Measurements from ENCODE around the gene STKLD1.

STKLD1 gene

GRCh38 chr9:133345596-133345995 lies 30.6 kb upstream of the STKLD1 start:
- no peak for DNase-seq (ENCODE audit: low read depth)

DNA sequence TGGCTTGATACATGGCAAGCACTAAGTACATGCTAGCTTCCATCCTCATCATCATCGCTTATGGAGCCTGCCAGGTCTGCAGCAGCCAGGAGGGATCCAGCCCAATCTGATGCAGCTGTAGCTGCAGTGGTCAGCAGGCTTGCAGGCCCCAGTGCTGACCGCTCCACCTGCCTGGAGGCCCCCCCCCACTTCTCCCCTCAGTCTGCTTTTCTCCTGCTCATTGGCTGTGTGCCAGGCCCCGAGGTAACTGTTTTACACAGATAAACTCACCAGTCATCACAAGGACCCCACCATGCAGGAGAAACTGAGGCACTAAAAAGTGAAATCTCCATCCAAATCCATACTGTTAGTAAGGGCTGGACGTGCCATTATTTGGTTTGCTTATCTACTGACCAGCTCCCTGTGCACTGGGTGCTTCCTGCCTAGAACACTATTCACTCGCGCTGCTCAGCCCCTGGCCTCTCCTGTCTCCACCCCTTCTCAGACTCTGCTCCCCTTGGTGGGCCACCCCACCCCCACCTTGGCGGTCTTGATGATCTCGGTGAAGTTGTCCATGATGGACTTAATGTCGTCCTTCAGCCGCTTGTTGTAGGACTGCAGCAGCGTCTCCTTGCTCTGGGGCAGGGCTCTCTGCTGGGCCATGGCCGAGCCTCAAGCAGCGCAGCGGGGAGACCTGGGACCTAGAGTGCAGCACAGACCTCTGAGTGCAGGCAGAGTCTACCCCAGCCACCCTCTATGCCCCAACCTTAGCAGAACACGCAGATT lies 30.0 kb upstream of the STKLD1 start:
- no peak for DNase-seq (ENCODE audit: low read depth)

GRCh38 chr9:133347515-133347984 lies 28.6 kb upstream of the STKLD1 start:
- DNase-seq (ENCODE audit: low read depth) = no peak

- peak; percentile 78 for DNase-seq (ENCODE audit: low read depth)
Observed at GRCh38 chr9:133347985-133348717, 28.0 kb upstream of the STKLD1 start, which contains the start of the genes MED22 and RPL7A. MED22 (minus strand) TSS chr9:133348131; CDS start chr9:133346662, 1,469 bp downstream. RPL7A (plus strand) TSS chr9:133348218; CDS start chr9:133348244, 26 bp downstream.

GRCh38 chr9:133348718-133349573 lies 27.2 kb upstream of the STKLD1 start:
- DNase-seq (ENCODE audit: low read depth) = no peak

DNA sequence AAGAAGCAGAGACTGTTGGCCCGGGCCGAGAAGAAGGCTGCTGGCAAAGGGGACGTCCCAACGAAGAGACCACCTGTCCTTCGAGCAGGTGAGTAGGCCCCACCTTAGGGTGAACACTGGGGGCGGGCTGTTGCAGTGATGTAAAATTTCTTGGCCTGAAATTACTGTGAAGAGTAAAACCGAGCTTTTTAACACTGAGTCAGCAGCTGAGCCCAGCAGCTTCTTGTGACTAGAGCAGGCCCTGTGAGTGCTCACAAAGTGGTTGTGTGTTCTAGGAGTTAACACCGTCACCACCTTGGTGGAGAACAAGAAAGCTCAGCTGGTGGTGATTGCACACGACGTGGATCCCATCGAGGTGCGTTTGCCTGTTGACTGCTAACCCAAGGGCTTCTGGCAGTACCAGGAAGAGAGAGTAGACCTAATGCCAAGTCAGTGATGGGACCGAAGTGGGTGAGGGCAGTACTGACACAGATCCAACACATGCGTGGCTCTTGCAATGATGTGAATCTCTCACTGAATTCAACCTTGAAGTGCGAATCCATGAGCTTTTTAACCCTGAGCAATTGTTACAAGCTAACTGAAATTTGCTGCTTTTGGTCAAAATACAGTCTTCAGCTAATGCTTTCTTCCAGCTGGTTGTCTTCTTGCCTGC lies 26.1 kb upstream of the STKLD1 start:
- DNase-seq (ENCODE audit: low read depth) = no peak

DNA sequence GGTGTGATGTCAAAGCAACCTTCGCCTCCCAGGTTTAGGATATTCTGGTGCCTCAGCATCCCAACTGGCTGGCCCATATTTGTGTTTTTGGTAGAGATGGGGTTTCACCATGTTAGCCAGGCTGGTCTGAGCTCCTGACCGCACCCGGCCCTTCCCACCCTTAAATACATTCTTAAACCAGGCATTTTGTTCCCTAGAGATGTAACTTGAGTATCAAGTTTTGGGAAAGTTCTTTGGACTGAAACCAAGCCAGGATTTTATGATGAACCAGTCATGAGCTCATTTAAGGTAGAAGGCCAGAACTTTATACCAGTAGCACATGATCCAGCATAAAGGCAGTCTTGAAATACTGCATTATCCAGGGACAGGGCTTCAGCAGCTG lies 24.6 kb upstream of the STKLD1 start:
- DNase-seq (ENCODE audit: low read depth) = no peak

- DNase-seq (ENCODE audit: low read depth) = no peak
Observed at GRCh38 chr9:133351908-133352634, 24.1 kb upstream of the STKLD1 start.

- no peak for DNase-seq (ENCODE audit: low read depth)
Observed at GRCh38 chr9:133352635-133353340, 23.4 kb upstream of the STKLD1 start.

DNA sequence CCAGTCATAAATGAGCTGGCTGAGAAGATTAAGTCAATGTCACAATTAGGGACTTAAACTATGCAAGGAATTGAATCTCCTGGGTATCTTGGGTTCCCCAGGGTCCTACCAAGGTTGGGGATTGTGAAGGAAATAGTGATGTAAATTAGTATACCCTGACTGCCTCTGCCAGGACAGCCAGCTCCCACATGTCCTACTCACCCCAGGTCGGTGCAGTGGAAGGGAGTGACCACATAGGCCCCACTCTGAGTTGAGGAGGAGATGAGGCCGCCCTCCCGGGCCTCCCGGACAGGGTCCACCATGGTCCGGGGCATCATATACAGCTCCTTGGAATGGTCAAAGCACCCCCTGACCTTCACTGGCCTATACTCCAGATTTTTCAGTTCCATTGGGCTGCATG lies 22.6 kb upstream of the STKLD1 start:
- DNase-seq (ENCODE audit: low read depth) = no peak

DNA sequence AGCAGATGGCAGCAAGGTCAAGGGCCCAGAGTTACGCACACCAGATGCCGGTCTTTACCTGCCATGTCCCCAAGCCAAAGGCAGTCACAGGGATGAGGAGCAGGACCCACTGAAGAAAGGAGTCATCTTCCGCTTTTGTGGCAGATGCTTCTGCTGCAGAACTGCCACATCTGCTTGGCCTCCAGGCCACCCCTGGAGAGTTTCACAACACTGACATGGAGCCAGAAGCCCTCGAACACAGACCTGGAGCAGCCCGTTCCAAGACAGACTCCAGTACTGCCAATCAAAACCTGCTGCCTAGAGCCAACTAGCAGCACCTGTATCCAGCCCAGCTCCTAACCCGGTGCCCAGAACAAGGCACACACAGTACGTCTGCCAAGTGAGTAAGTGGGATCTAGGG lies 21.4 kb upstream of the STKLD1 start:
- DNase-seq (ENCODE audit: low read depth) = no peak

DNA sequence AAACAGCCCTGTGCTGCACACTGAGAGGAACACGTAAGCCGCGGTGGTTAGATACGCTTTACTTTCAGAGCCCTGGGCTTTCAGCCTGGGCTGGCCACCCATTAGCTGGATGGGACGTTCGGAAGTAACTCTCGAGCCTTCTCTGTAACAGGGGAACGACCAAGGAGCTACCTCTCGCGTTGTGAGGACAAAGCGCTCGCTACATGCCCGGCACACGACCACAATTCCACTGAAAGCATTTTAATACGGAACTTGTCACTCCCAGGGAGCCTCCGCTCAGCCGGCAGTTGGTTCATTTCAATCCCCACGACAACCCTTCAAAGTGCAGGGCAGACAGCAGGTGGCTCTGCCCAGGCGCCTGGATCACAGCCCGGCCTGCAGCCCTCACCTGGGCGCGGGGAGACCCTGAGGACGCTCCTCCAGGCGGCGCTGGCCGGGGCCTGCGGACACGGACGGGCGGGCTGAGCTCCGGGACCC lies 20.2 kb upstream of the STKLD1 start:
- DNase-seq (ENCODE audit: low read depth) = no peak

DNA sequence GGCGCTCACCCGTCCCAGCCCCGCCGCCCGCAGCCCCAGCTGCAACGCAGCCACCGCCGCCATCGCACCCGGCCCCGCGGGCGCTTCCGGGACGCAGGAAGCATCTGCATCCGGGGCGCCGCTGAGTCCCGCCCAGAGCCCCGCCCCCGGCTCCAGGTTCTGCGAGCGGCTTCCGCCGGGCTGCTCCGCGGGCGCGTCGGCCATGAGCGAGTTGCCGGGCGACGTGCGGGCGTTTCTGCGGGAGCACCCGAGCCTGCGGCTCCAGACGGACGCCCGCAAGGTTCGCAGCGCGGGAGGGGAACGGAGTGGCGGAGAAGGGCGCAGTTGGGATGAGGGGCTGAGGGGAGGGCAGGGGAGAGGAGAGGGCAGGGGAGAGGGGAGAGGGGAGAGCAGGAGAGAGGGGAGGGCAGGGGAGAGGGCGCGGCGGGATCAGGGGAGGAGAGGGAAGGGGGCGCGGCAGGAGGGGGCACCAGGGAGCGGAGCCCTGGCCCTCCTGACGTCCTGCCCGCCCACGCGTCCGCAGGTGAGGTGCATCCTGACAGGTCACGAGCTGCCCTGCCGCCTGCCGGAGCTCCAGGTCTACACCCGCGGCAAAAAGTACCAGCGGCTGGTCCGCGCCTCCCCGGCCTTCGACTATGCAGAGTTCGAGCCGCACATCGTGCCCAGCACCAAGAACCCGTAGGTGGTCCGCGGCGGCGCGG lies 19.6 kb upstream of the STKLD1 start, which contains the start of the genes SURF1 and SURF2:
TSS of gene SURF1 (minus strand) at position 97 of the 701 bp plus-strand sequence. CDS start at position 63, 34 bp downstream.
TSS of gene SURF2 (plus strand) at position 160 of the 701 bp plus-strand sequence. CDS start at position 203, 43 bp downstream.
- no peak for DNase-seq (ENCODE audit: low read depth)

DNA sequence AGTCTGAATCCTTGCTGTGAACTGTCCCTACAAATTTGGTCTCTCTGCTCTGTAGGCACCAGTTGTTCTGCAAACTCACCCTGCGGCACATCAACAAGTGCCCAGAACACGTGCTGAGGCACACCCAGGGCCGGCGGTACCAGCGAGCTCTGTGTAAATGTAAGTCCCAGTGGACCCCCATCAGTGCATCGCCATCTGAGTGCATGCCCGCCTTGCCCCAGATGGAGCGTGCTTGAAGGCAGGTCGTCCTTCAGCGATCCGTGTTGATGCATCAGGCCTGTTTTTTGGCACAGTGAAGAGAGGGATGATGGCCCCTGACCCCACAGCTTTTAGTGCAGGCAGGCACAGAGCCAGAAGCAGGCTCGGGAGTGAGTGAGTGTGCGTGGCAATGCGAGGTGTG lies 18.5 kb upstream of the STKLD1 start:
- DNase-seq (ENCODE audit: low read depth) = no peak

- DNase-seq (ENCODE audit: low read depth) = no peak
Observed at GRCh38 chr9:133359399-133360175, 16.6 kb upstream of the STKLD1 start.

DNA sequence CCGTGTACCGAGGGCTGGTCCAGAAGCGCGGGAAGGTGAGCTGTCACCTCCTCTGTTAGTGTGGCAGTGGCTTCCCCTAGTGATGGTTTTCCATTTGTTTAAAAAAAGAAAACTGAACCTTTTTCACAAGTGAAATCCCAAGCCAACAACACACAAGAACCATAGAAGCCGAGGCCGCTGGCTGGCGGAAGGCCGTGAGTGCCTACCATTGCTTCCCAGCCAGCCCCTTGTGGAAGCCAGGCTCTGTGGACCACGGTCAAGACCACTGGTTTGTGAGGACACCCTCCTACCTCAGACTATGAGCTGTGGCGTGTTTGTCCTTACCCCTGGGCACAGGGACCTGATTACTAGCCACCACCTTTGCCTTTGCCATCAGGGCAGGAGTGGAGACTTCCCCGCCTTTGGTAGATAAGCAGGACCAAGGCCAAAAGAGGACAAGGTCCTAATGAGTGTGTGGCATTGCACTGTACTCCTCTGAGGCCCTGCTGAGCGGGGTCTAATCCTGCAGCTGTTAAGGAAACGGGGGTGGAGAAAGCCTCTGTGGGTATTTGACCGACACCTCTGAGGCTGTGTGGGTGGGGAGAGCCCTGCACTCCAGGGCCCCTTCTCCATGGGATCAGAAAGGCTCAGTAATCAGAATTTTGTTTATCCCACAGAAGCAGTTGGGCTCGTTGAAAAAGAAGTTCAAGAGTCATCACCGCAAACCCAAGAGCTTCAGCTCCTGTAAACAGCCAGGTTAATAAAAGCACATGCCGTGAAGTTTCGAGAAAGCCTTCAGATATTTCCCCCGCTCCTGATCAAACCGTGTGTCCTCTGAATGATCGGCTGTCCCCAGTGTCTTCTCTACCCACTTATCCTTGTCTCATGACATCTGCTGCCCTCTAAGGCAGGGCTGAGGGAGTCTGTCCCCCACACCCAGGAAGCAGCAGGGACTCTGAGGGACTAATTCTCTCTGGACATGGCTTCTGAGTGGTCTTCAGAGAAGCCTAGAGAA lies 15.5 kb upstream of the STKLD1 start:
- no peak for DNase-seq (ENCODE audit: low read depth)

- no peak for DNase-seq (ENCODE audit: low read depth)
Observed at GRCh38 chr9:133361507-133362092, 14.6 kb upstream of the STKLD1 start.
